Gastrocnemius medialis (tissue), 4 donors: Measurements from ENCODE around the gene RPAP2.

ENCODE experiments used
- POLR2A ChIP-seq, 2 donors: fragments of 450-650 bp; IDR thresholded peaks; one replicate each; pipeline ENCODE4 v1.6.1; 2017; ENCODE audit warnings: antibody characterized with exemption in 2 of 2, mild to moderate bottlenecking in 2 of 2, moderate library complexity in 2 of 2
- TF ChIP-seq, protein P1 (sequence below), 5 experiments: fragments of 450-650 bp in 3 of 5; fragments of 200-600 bp in 2 of 5; sonication (generic) in 2 of 5; IDR thresholded peaks in 4 of 5; conservative IDR thresholded peaks in 1 of 5; 1 replicate in 4 of 5; 2 replicates in 1 of 5; pipeline ENCODE4 v1.5.1; 2016 to 2019; ENCODE audit warnings: antibody characterized with exemption in 5 of 5, mild to moderate bottlenecking in 3 of 5, moderate library complexity in 3 of 5

- TF ChIP-seq, protein P1, sequence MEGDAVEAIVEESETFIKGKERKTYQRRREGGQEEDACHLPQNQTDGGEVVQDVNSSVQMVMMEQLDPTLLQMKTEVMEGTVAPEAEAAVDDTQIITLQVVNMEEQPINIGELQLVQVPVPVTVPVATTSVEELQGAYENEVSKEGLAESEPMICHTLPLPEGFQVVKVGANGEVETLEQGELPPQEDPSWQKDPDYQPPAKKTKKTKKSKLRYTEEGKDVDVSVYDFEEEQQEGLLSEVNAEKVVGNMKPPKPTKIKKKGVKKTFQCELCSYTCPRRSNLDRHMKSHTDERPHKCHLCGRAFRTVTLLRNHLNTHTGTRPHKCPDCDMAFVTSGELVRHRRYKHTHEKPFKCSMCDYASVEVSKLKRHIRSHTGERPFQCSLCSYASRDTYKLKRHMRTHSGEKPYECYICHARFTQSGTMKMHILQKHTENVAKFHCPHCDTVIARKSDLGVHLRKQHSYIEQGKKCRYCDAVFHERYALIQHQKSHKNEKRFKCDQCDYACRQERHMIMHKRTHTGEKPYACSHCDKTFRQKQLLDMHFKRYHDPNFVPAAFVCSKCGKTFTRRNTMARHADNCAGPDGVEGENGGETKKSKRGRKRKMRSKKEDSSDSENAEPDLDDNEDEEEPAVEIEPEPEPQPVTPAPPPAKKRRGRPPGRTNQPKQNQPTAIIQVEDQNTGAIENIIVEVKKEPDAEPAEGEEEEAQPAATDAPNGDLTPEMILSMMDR (IDR thresholded peaks at IDR 0.05 in 4 of 5, conservative IDR thresholded peaks at IDR 0.05 in 1 of 5) = no peak
- no peak for TF ChIP-seq POLR2A (IDR thresholded peaks at IDR 0.05)
Measured at GRCh38 chr1:92425617-92426016, 126.8 kb downstream of the RPAP2 start.
